Karpas-422 (cell line): Measurements from ENCODE around the gene ZNF561. TPM values are rescaled to one million over a fixed set of nuclear protein-coding genes. Genes with fewer than 3 reads are reported as not detected.
"Not testable (repeated sequence)": the region's sequence is repeated elsewhere in the genome, so short reads cannot be mapped to it uniquely, and the experiment has no call there.

ENCODE experiments used
- DNase-seq: peaks from one replicate; pipeline ENCODE4 v3.0.0-alpha.2; 2015
- H2AFZ ChIP-seq: fragments of 200-600 bp; sonication (generic); 2 replicates; pipeline ENCODE4 v1.6.1; 2014; ENCODE audit warnings: antibody characterized with exemption, low read length, mixed read lengths
- H3K27ac ChIP-seq: fragments of 200-600 bp; sonication (generic); 2 replicates; pipeline ENCODE4 v1.5.1; 2014; ENCODE audit warnings: mild to moderate bottlenecking, low read length, moderate library complexity
- H3K27me3 ChIP-seq: fragments of 200-600 bp; sonication (generic); 2 replicates; pipeline ENCODE4 v1.6.1; 2014; ENCODE audit warnings: low read length, mixed read lengths
- H3K36me3 ChIP-seq: fragments of 200-600 bp; sonication (generic); 2 replicates; pipeline ENCODE4 v1.6.1; 2014; ENCODE audit warnings: low read length, mixed read lengths; ENCODE audit not compliant: insufficient read depth
- H3K4me1 ChIP-seq: fragments of 200-600 bp; sonication (generic); 2 replicates; pipeline ENCODE4 v1.6.1; 2014; ENCODE audit warnings: mild to moderate bottlenecking, low read length, mixed read lengths
- H3K4me2 ChIP-seq: fragments of 200-600 bp; sonication (generic); 2 replicates; pipeline ENCODE4 v1.6.1; 2014; ENCODE audit warnings: low read length, low read depth, mild to moderate bottlenecking; ENCODE audit not compliant: poor library complexity, severe bottlenecking
- H3K4me3 ChIP-seq: fragments of 200-600 bp; sonication (generic); 2 replicates; pipeline ENCODE4 v1.5.1; 2014; ENCODE audit warnings: mild to moderate bottlenecking, antibody characterized with exemption, low read length, mixed read lengths
- H3K79me2 ChIP-seq: fragments of 200-600 bp; sonication (generic); 2 replicates; pipeline ENCODE4 v1.6.1; 2014; ENCODE audit warnings: mild to moderate bottlenecking, low read length, mixed read lengths
- H3K9ac ChIP-seq: fragments of 200-600 bp; sonication (generic); 2 replicates; pipeline ENCODE4 v1.6.0; 2014; ENCODE audit warnings: low read length
- H3K9me2 ChIP-seq: fragments of 200-600 bp; sonication (generic), shearing (Covaris generic); replicated peaks from 2 replicates; pipeline ENCODE4 v1.6.0; 2014; ENCODE audit warnings: mild to moderate bottlenecking, low read length, moderate library complexity; ENCODE audit not compliant: insufficient read depth
- H3K9me3 ChIP-seq: fragments of 300-700, 200-600 bp; sonication (generic); 2 replicates; pipeline ENCODE4 v1.6.1; 2014; ENCODE audit warnings: low read length, mixed read lengths
- H4K20me1 ChIP-seq: fragments of 200-600 bp; sonication (generic); 2 replicates; pipeline ENCODE4 v1.6.1; 2014; ENCODE audit warnings: mild to moderate bottlenecking, antibody characterized with exemption, low read length, low read depth; ENCODE audit not compliant: insufficient read depth
- total RNA-seq: library from RNA; depleted of rRNA; stranded (reverse); fragments of >200 nt; shearing (Covaris generic); gene quantifications from 2 replicates; pipeline ENCODE4 v1.2.3, GENCODE V29; 2014; ENCODE audit warnings: low replicate concordance

The ZNF561 gene
- total RNA-seq, 1 experiment from 2014 or later = 35.2 TPM

DNA sequence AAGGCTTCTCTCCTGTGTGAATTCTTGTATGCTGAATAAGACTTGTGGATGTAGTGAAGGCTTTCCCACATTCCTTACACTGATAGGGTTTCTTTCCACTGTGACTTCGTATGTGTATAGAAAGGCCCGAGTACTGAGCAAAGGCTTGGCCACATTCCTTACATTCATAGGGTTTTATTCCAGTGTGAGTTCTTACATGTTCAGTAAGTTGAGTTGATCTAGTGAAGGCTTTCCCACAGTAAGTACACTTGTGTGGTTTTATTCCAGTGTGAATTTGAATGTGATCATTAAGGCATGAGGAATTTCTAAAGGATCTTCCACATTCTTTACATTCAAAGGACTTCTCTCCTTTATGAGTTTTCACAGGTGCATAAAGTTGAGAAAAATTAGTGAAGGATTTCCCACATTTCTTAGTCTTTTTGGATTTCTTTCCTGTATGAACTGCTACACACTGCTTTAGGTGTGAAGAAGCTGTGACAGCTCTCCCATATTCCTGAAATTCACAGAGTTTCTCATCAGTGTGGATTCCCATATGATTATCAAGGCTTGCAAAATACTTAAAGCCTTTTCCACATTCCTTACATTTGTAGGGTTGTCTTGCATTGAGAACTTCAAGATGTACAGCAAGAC lies 10.4 kb downstream of the ZNF561 start:
- Histone ChIP-seq H3K27ac (no peak overlapping the region), H2AFZ (no peak overlapping the region), H3K4me3 (no peak overlapping the region), H3K9me3 (peaks cover 15% of the 10 kb centered on the region), H3K36me3 (peaks cover 67% of the 10 kb centered on the region), H3K79me2 (no peaks in the 10 kb centered on the region), H3K4me1 (no peaks in the 10 kb centered on the region), H3K9ac (no peak overlapping the region), H3K9me2 (no peaks in the 10 kb centered on the region), H3K27me3 (no peaks in the 10 kb centered on the region), H3K4me2 (no peak overlapping the region), H4K20me1 (no peaks in the 10 kb centered on the region)
- DNase-seq = no peak

GRCh38 chr19:9608912-9609311 lies 12.1 kb downstream of the ZNF561 start:
- Histone ChIP-seq H3K36me3 (peaks cover 51% of the 10 kb centered on the region), H3K27me3 (no peaks in the 10 kb centered on the region), H3K27ac (no peak overlapping the region), H3K4me1 (no peaks in the 10 kb centered on the region), H2AFZ (no peak overlapping the region), H3K4me3 (no peak overlapping the region), H4K20me1 (no peaks in the 10 kb centered on the region), H3K4me2 (no peak overlapping the region), H3K9ac (no peak overlapping the region), H3K9me2 (no peaks in the 10 kb centered on the region), H3K9me3 (peaks cover 15% of the 10 kb centered on the region), H3K79me2 (no peaks in the 10 kb centered on the region)
- DNase-seq = no peak

GRCh38 chr19:9597027-9597426 lies 24.0 kb downstream of the ZNF561 start:
- Histone ChIP-seq H3K36me3 (no peaks in the 10 kb centered on the region), H3K4me2 (no peak overlapping the region), H3K79me2 (no peaks in the 10 kb centered on the region), H2AFZ (no peak overlapping the region), H3K27ac (no peak overlapping the region), H3K9ac (no peak overlapping the region), H3K9me3 (no peaks in the 10 kb centered on the region), H3K4me3 (no peak overlapping the region), H3K27me3 (no peaks in the 10 kb centered on the region), H3K9me2 (no peaks in the 10 kb centered on the region), H4K20me1 (no peaks in the 10 kb centered on the region), H3K4me1 (no peaks in the 10 kb centered on the region)
- no peak for DNase-seq

DNA sequence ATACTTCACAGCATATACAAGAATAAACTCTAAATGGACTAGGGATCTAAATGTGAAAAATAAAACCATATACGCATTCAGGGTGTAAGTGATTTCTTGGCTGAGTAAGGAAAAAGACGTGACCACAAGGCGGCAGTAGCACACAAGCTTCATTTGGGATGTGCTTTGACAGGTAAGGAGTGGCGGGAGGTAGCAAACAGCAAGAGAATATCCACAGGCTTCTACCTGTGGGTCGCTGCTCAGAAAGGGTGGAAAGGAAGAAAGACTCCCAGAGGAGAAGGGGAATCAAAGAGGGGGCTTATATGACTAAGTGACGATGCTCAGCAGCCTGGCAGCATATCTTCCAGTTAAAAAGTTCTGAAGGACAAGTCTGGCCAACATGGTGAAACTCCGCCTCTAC lies 34.3 kb downstream of the ZNF561 start:
- peaks cover 6% of the 10 kb centered on the region; the same call in 1 of the 2 replicates for H3K4me1 ChIP-seq
- no peak overlapping the region for H3K4me3 ChIP-seq
- no peak overlapping the region for H3K9ac ChIP-seq
- H3K27me3 ChIP-seq = no peaks in the 10 kb centered on the region
- no peaks in the 10 kb centered on the region for H3K9me2 ChIP-seq
- DNase-seq = peak; percentile 89
- peak overlapping the region; percentile 48; the same call in 1 of the 2 replicates for H2AFZ ChIP-seq
- H3K79me2 ChIP-seq = peaks cover 25% of the 10 kb centered on the region
- peaks cover 14% of the 10 kb centered on the region for H3K36me3 ChIP-seq
- H3K9me3 ChIP-seq = peaks cover 10% of the 10 kb centered on the region
- H3K4me2 ChIP-seq = no peak overlapping the region
- no peak overlapping the region for H3K27ac ChIP-seq
- H4K20me1 ChIP-seq = no peaks in the 10 kb centered on the region

DNA sequence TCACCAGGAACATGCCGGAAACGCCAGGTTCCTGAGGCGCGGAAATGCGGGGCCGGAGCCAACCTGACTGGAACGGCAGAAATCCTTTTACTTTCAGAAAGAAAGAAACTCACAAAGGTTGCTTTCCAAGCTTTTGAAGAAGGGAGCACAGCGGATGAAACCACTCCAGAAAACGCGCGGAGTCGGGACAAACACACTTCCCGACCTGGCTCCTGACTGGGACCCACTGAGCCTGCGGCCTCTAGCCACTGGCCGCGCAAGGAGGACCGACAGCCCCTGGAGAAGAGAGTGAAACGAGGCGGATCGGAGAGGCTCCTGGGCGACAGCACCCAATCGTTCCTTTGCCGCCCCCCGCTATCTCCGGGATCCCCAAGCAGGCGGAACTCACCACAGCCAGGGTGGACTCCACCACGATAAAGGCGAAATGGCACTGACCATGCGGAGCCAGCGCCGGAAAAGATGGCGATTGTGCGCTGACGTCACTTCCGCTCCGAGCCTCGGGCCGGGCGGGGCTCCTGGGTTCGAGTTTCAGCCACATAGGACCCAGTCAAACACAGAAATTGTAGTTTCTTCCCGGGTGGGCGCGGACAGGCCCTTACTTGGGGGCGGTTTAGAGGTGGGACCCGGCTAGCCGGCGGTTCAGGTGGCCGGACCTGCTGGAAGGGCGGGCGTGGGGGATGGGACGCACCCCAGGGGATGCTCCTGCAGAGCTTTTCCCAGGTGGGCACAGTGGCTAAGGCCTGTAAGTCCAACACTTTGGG lies 36.8 kb downstream of the ZNF561 start, which contains the start of gene ZNF121:
ZNF121 (minus strand) TSS at position 432 of the 761 bp plus-strand sequence. CDS start 16,407 bp downstream, outside the sequence.
- Histone ChIP-seq H2AFZ (peak within 1 kb of the TSS; percentile 92), H3K4me1 (peaks cover 6% of the 10 kb centered on the region; the same call in 1 of the 2 replicates), H3K79me2 (peaks cover 51% of the 10 kb centered on the region), H3K9me3 (peaks cover 27% of the 10 kb centered on the region), H3K4me2 (peak within 1 kb of the TSS; percentile 72), H3K4me3 (peak within 1 kb of the TSS; percentile 93), H3K9ac (peak within 1 kb of the TSS; percentile 93), H3K9me2 (no peaks in the 10 kb centered on the region), H3K27ac (peak within 1 kb of the TSS; percentile 66), H4K20me1 (0 out of 2 replicates have a peak, but pooled peaks cover 3% of the 10 kb centered on the region), H3K27me3 (no peaks in the 10 kb centered on the region), H3K36me3 (peaks cover 40% of the 10 kb centered on the region)
- DNase-seq = peak; percentile 96

DNA sequence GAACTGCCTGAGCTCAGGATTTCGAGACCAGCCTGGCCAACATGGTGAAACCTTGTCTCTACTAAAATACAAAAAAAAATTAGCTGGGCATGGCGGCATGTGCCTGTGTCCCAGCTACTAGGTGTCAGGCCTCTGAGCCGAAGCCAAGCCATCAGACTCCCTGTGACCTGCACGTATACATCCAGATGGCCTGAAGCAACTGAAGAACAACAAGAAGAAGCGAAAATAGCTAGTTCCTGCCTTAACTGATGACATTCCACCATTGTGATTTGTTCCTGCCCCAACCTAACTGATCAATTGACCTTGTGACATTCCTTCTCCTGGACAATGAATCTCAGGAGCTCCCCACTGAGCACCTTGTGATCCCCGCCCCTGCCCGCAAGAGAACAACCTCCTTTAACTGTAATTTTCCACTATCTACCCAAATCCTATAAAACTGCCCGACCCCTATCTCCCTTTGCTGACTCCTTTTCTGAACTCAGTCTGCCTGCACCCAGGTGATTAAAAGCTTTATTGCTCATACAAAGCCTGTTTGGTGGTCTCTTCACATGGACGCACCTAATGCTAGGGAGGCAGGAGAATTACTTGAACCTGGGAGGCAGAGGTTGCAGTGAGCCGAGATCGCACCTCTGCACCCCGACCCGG lies 38.8 kb downstream of the ZNF561 start:
- Histone ChIP-seq H3K4me3 (peak overlapping the region; percentile 15; the same call in 1 of the 2 replicates), H3K79me2 (peaks cover 71% of the 10 kb centered on the region), H3K36me3 (peaks cover 54% of the 10 kb centered on the region), H3K9me3 (peaks cover 37% of the 10 kb centered on the region)
- DNase-seq, H3K4me2 ChIP-seq, H3K27me3 ChIP-seq, H3K9ac ChIP-seq, H3K4me1 ChIP-seq, H3K9me2 ChIP-seq, H2AFZ ChIP-seq, H3K27ac ChIP-seq, H4K20me1 ChIP-seq: not testable (repeated sequence)

DNA sequence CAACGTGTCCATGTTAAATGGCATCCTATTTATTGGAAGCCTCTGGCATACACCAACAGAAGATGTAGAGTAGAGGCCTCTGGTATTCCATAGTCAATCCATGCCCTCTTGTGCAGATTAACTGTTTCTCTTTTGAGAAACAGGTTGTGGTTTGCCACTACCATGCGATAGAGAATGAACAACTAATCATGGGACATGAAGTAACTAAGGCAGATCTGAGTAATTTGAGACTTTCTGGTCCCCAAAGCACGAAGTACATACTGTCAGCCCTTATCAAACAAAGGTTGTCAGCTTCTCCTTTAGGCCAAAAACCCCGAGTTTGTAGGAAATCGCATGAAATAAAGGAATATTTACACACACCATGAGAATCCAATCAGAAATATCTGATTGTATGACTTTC lies 40.3 kb downstream of the ZNF561 start:
- H3K4me1 ChIP-seq = peaks cover 6% of the 10 kb centered on the region; the same call in 1 of the 2 replicates
- H3K4me3 ChIP-seq = no peak overlapping the region
- peaks cover 69% of the 10 kb centered on the region for H3K36me3 ChIP-seq
- DNase-seq = no peak
- H3K9ac ChIP-seq = no peak overlapping the region
- H3K9me2 ChIP-seq = no peaks in the 10 kb centered on the region
- H3K27ac ChIP-seq = no peak overlapping the region
- no peak overlapping the region for H2AFZ ChIP-seq
- peaks cover 46% of the 10 kb centered on the region for H3K9me3 ChIP-seq
- no peaks in the 10 kb centered on the region for H3K27me3 ChIP-seq
- peaks cover 85% of the 10 kb centered on the region for H3K79me2 ChIP-seq
- 0 out of 2 replicates have a peak, but pooled peaks cover 3% of the 10 kb centered on the region for H4K20me1 ChIP-seq
- no peak overlapping the region for H3K4me2 ChIP-seq

DNA sequence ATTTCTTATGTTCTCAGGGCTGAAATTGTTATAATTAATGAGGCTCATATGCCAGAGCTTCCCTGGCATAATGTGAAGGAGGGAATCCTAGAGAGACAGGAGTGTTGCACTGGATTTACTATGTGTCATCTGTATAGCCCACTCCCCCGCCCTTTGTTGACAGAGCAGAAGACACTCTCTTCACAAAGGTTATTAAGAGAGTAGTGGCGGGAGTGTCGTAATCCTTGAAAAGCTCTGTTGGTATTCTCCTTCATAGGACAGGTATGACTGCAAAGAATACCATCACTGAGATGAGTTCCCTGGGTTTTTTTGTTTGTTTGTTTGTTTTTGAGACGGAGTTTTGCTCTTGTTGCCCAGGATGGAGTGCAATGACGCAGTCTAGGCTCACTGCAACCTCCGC lies 50.8 kb downstream of the ZNF561 start:
- Histone ChIP-seq H3K9me3 (peaks cover 73% of the 10 kb centered on the region), H3K79me2 (peaks cover 93% of the 10 kb centered on the region), H3K4me2 (no peak overlapping the region), H3K4me1 (no peaks in the 10 kb centered on the region), H3K27me3 (no peaks in the 10 kb centered on the region), H3K4me3 (no peak overlapping the region), H3K36me3 (peaks cover 93% of the 10 kb centered on the region), H2AFZ (no peak overlapping the region), H3K9ac (no peak overlapping the region), H3K27ac (no peak overlapping the region), H3K9me2 (no peaks in the 10 kb centered on the region), H4K20me1 (0 out of 2 replicates have a peak, but pooled peaks cover 5% of the 10 kb centered on the region)
- DNase-seq = no peak
